Measurements from ENCODE around the gene ATXN1.

GRCh38 chr6:16533721-16534136, 227.5 kb downstream of the ATXN1 start:
- TF ChIP-seq SP1 (IDR thresholded peaks at IDR 0.05): no peak
- TF ChIP-seq SUZ12 (IDR thresholded peaks at IDR 0.05): no peak
- no peak for TF ChIP-seq L3MBTL2 (conservative IDR thresholded peaks at IDR 0.05)
- TF ChIP-seq TARDBP (IDR thresholded peaks at IDR 0.05): no peak
- no peak for TF ChIP-seq ZNF384 (IDR thresholded peaks at IDR 0.05)

All from HEK293T (cell line).